SU-DHL-6 (cell line): Measurements from ENCODE around the gene ITGB8.

Experiments used
- EZH2phosphoT487 ChIP-seq: fragments of 200-600 bp; sonication (generic), shearing (Covaris generic); conservative IDR thresholded peaks from 2 replicates; pipeline ENCODE4 v1.6.1; 2018; ENCODE audit warnings: mild to moderate bottlenecking, antibody characterized with exemption, low read length, moderate library complexity, mixed read lengths
- TF ChIP-seq, protein P1 (sequence below): fragments of 200-600 bp; sonication (generic); IDR thresholded peaks from one replicate; pipeline ENCODE4 v1.5.1; 2017; ENCODE audit warnings: antibody characterized with exemption, mild to moderate bottlenecking, low read length, moderate library complexity; ENCODE audit not compliant: insufficient read depth, poor library complexity, severe bottlenecking

- TF ChIP-seq, protein P1, sequence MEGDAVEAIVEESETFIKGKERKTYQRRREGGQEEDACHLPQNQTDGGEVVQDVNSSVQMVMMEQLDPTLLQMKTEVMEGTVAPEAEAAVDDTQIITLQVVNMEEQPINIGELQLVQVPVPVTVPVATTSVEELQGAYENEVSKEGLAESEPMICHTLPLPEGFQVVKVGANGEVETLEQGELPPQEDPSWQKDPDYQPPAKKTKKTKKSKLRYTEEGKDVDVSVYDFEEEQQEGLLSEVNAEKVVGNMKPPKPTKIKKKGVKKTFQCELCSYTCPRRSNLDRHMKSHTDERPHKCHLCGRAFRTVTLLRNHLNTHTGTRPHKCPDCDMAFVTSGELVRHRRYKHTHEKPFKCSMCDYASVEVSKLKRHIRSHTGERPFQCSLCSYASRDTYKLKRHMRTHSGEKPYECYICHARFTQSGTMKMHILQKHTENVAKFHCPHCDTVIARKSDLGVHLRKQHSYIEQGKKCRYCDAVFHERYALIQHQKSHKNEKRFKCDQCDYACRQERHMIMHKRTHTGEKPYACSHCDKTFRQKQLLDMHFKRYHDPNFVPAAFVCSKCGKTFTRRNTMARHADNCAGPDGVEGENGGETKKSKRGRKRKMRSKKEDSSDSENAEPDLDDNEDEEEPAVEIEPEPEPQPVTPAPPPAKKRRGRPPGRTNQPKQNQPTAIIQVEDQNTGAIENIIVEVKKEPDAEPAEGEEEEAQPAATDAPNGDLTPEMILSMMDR: no peak
- TF ChIP-seq EZH2phosphoT487: no peak
Observed at GRCh38 chr7:20348125-20348807, 17.6 kb downstream of the ITGB8 start.
